KMS-11 (cell line): ENCODE data around the gene NPIPB2.
"Not testable (repeated sequence)": the region's sequence is repeated elsewhere in the genome, so short reads cannot be mapped to it uniquely, and the experiment has no call there.

Source experiments
- H2AFZ ChIP-seq: fragments of 200-600 bp; sonication (generic); 2 replicates; pipeline ENCODE4 v1.6.1; 2016; ENCODE audit warnings: antibody characterized with exemption, mixed run types, low read depth
- H3K27ac ChIP-seq: fragments of 200-600 bp; sonication (generic); 2 replicates; pipeline ENCODE4 v1.6.1; 2016; ENCODE audit warnings: mild to moderate bottlenecking, mixed run types
- H3K27me3 ChIP-seq: fragments of 200-600 bp; sonication (generic); 2 replicates; pipeline ENCODE4 v1.6.1; 2017; ENCODE audit warnings: mild to moderate bottlenecking, low read depth, mixed run types, moderate library complexity; ENCODE audit not compliant: insufficient read depth
- H3K36me3 ChIP-seq: fragments of 200-600 bp; sonication (generic); 2 replicates; pipeline ENCODE4 v1.6.1; 2017; ENCODE audit warnings: mild to moderate bottlenecking, mixed run types; ENCODE audit not compliant: insufficient read depth
- H3K4me1 ChIP-seq: fragments of 200-600 bp; sonication (generic); 2 replicates; pipeline ENCODE4 v1.6.1; 2016; ENCODE audit warnings: mild to moderate bottlenecking, low read depth, mixed run types; ENCODE audit not compliant: poor library complexity, severe bottlenecking
- H3K4me2 ChIP-seq: fragments of 200-600 bp; sonication (generic); 2 replicates; pipeline ENCODE4 v1.7.0; 2016; ENCODE audit warnings: mild to moderate bottlenecking, mixed run types
- H3K4me3 ChIP-seq: fragments of 200-600 bp; sonication (generic); IDR thresholded peaks from 2 replicates; pipeline ENCODE4 v1.6.1; 2017; ENCODE audit warnings: low read depth, low read length, mixed read lengths; ENCODE audit not compliant: insufficient read depth
- H3K79me2 ChIP-seq: fragments of 200-600 bp; sonication (generic); 2 replicates; pipeline ENCODE4 v1.6.1; 2016; ENCODE audit warnings: low read depth, mixed run types; ENCODE audit not compliant: insufficient read depth
- H3K9ac ChIP-seq: fragments of 200-600 bp; sonication (generic); 2 replicates; pipeline ENCODE4 v1.6.1; 2016; ENCODE audit warnings: mild to moderate bottlenecking, mixed run types
- H4K20me1 ChIP-seq: fragments of 200-600 bp; sonication (generic); 2 replicates; pipeline ENCODE4 v1.6.1; 2016; ENCODE audit warnings: mild to moderate bottlenecking, mixed run types; ENCODE audit not compliant: insufficient read depth
- CTCF ChIP-seq: fragments of 200-600 bp; sonication (generic); conservative IDR thresholded peaks from 2 replicates; pipeline ENCODE4 v1.6.1; 2017; ENCODE audit warnings: low read depth, mild to moderate bottlenecking, antibody characterized with exemption, low read length, moderate library complexity, mixed read lengths

NPIPB2 gene

GRCh38 chr16:11957591-11958395 lies 15.9 kb upstream of the NPIPB2 start:
- Histone ChIP-seq H3K36me3 (no peaks in the 10 kb centered on the region), H3K27me3 (no peaks in the 10 kb centered on the region), H3K79me2 (peaks cover 11% of the 10 kb centered on the region; the same call in 1 of the 2 replicates), H3K9ac (no peak overlapping the region), H2AFZ (no peak overlapping the region), H4K20me1 (no peaks in the 10 kb centered on the region), H3K4me2 (no peak overlapping the region), H3K27ac (peak overlapping the region; percentile 65; the same call in 1 of the 2 replicates), H3K4me3 (no peak overlapping the region), H3K4me1 (peaks cover 78% of the 10 kb centered on the region)
- no peak for TF ChIP-seq CTCF

- H3K4me1 ChIP-seq = peaks cover 66% of the 10 kb centered on the region
- peaks cover 4% of the 10 kb centered on the region; the same call in 1 of the 2 replicates for H3K79me2 ChIP-seq
- no peak overlapping the region for H3K9ac ChIP-seq
- H3K4me3 ChIP-seq = no peak overlapping the region
- H3K27me3 ChIP-seq = no peaks in the 10 kb centered on the region
- no peak overlapping the region for H3K27ac ChIP-seq
- H3K36me3 ChIP-seq = no peaks in the 10 kb centered on the region
- no peak overlapping the region for H3K4me2 ChIP-seq
- no peak overlapping the region for H2AFZ ChIP-seq
- no peaks in the 10 kb centered on the region for H4K20me1 ChIP-seq
- no peak for TF ChIP-seq CTCF
Observed at GRCh38 chr16:11956558-11956957, 14.7 kb upstream of the NPIPB2 start.

- Histone ChIP-seq H2AFZ (no peak overlapping the region), H3K9ac (no peak overlapping the region), H3K36me3 (no peaks in the 10 kb centered on the region), H3K4me3 (no peak overlapping the region), H3K27me3 (no peaks in the 10 kb centered on the region), H3K4me2 (no peak overlapping the region), H3K4me1 (peaks cover 61% of the 10 kb centered on the region), H3K27ac (no peak overlapping the region), H3K79me2 (peaks cover 4% of the 10 kb centered on the region; the same call in 1 of the 2 replicates), H4K20me1 (no peaks in the 10 kb centered on the region)
- TF ChIP-seq CTCF = no peak
Observed at GRCh38 chr16:11955713-11956123, 13.9 kb upstream of the NPIPB2 start.

- not testable (repeated sequence) for H2AFZ ChIP-seq, H3K36me3 ChIP-seq, H3K4me3 ChIP-seq, H3K27me3 ChIP-seq, H4K20me1 ChIP-seq, H3K27ac ChIP-seq, H3K79me2 ChIP-seq, H3K9ac ChIP-seq, H3K4me2 ChIP-seq
- peaks cover 55% of the 10 kb centered on the region for H3K4me1 ChIP-seq
Observed at GRCh38 chr16:11953576-11953975, 11.7 kb upstream of the NPIPB2 start.

- TF ChIP-seq CTCF = no peak
- Histone ChIP-seq H3K79me2 (no peaks in the 10 kb centered on the region), H3K4me2 (no peak overlapping the region), H3K4me1 (peaks cover 31% of the 10 kb centered on the region), H2AFZ (no peak overlapping the region), H3K27me3 (no peaks in the 10 kb centered on the region), H3K27ac (no peak overlapping the region), H3K36me3 (no peaks in the 10 kb centered on the region), H4K20me1 (no peaks in the 10 kb centered on the region), H3K4me3 (no peak overlapping the region), H3K9ac (no peak overlapping the region)
Observed at GRCh38 chr16:11950388-11950787, 8.5 kb upstream of the NPIPB2 start.
